NCI-H1417 treated with DMSO at 0.1 percent for 48 hours (cell line): Measurements from ENCODE around the gene CD93.
A peak's percentile ranks its signal among the peaks of the same experiment; 100 is the strongest.

Experiments used
- DNase-seq: peaks from one replicate; lab custom pipeline; 2025; lab: John Stamatoyannopoulos, UW

The CD93 gene

GRCh38 chr20:23083553-23084220 lies 2.4 kb downstream of the CD93 start:
- no peak for DNase-seq

- no peak for DNase-seq
These were observed 3.1 kb downstream of the CD93 start for GRCh38 chr20:23082846-23083552.

GRCh38 chr20:23081263-23081819 lies 4.8 kb downstream of the CD93 start:
- no peak for DNase-seq

GRCh38 chr20:23080521-23080920 lies 5.6 kb downstream of the CD93 start:
- DNase-seq = no peak

- no peak for DNase-seq
These were observed 6.2 kb downstream of the CD93 start for GRCh38 chr20:23079926-23080325.

GRCh38 chr20:23079016-23079351 lies 7.1 kb downstream of the CD93 start:
- DNase-seq = peak; percentile 92

- DNase-seq = peak; percentile 92
These were observed 7.6 kb downstream of the CD93 start for GRCh38 chr20:23078351-23079015.

GRCh38 chr20:23077277-23077676 lies 8.8 kb downstream of the CD93 start:
- no peak for DNase-seq

- DNase-seq = no peak
These were observed 12.1 kb downstream of the CD93 start for GRCh38 chr20:23074052-23074451.

GRCh38 chr20:23072892-23073586 lies 13.1 kb downstream of the CD93 start:
- DNase-seq = no peak

GRCh38 chr20:23071996-23072395 lies 14.1 kb downstream of the CD93 start:
- DNase-seq = no peak

GRCh38 chr20:23071398-23071797 lies 14.7 kb downstream of the CD93 start:
- DNase-seq = no peak

- DNase-seq = no peak
These were observed 17.0 kb downstream of the CD93 start for GRCh38 chr20:23069108-23069507.

- no peak for DNase-seq
These were observed 17.8 kb downstream of the CD93 start for GRCh38 chr20:23068283-23068682.

- DNase-seq = no peak
These were observed 19.4 kb downstream of the CD93 start for GRCh38 chr20:23066772-23067171.

- no peak for DNase-seq
These were observed 20.6 kb downstream of the CD93 start for GRCh38 chr20:23065266-23066201.

- no peak for DNase-seq
These were observed 22.5 kb downstream of the CD93 start for GRCh38 chr20:23063581-23063980.

GRCh38 chr20:23063168-23063567 lies 23.0 kb downstream of the CD93 start:
- DNase-seq = no peak

GRCh38 chr20:23062632-23063031 lies 23.5 kb downstream of the CD93 start:
- no peak for DNase-seq

GRCh38 chr20:23061734-23062561 lies 24.2 kb downstream of the CD93 start:
- DNase-seq = no peak
